Neural progenitor cell (in vitro differentiated cells): ENCODE results near the gene CLCN4. TPM values are rescaled to one million over a fixed set of nuclear protein-coding genes. Genes with fewer than 3 reads are reported as not detected.

Experiments used
- DNase-seq: peaks from one replicate; pipeline ENCODE4 v3.0.0-alpha.2; 2016; ENCODE audit warnings: low spot score
- H2AFZ ChIP-seq: fragments of 200-600 bp; sonication (generic); replicated peaks from 2 replicates; pipeline ENCODE4 v1.6.1; 2016; ENCODE audit warnings: antibody characterized with exemption
- H3F3A ChIP-seq: fragments of 200-600 bp; sonication (generic); 2 replicates; pipeline ENCODE4 v1.6.1; 2016; ENCODE audit warnings: antibody characterized with exemption, low read depth
- H3K27ac ChIP-seq: fragments of 200-600 bp; sonication (generic); 2 replicates; pipeline ENCODE4 v1.5.1; 2016; ENCODE audit warnings: mild to moderate bottlenecking
- H3K27me3 ChIP-seq: fragments of 200-600 bp; sonication (generic); 2 replicates; pipeline ENCODE4 v1.6.1; 2016; ENCODE audit warnings: mild to moderate bottlenecking, moderate library complexity
- H3K36me3 ChIP-seq: fragments of 200-600 bp; sonication (generic); 2 replicates; pipeline ENCODE4 v1.5.1; 2016
- H3K4me1 ChIP-seq: fragments of 200-600 bp; sonication (generic); 2 replicates; pipeline ENCODE4 v1.6.1; 2016; ENCODE audit warnings: mixed run types
- H3K4me2 ChIP-seq: fragments of 200-600 bp; sonication (generic); 2 replicates; pipeline ENCODE4 v1.6.1; 2016
- H3K4me3 ChIP-seq: fragments of 200-600 bp; sonication (generic); 2 replicates; pipeline ENCODE4 v1.5.1; 2016
- H3K79me2 ChIP-seq: fragments of 200-600 bp; sonication (generic); 2 replicates; pipeline ENCODE4 v1.6.1; 2016; ENCODE audit warnings: low read depth
- H3K9ac ChIP-seq: fragments of 200-600 bp; sonication (generic); 2 replicates; pipeline ENCODE4 v1.6.1; 2016
- H3K9me3 ChIP-seq: fragments of 200-600 bp; sonication (generic); 2 replicates; pipeline ENCODE4 v1.5.1; 2016; ENCODE audit warnings: low read depth
- H4K20me1 ChIP-seq: fragments of 200-600 bp; sonication (generic); 2 replicates; pipeline ENCODE4 v1.6.1; 2016; ENCODE audit warnings: low read depth
- H3K27ac Mint-ChIP-seq: 3 replicates; pipeline ENCODE4 v1.8.0; 2021; ENCODE audit warnings: mixed read lengths
- H3K27me3 Mint-ChIP-seq: 2 replicates; pipeline ENCODE4 v1.8.0; 2022; ENCODE audit warnings: low read depth, mild to moderate bottlenecking, inconsistent platforms, moderate library complexity, mixed read lengths; ENCODE audit not compliant: insufficient read depth
- H3K36me3 Mint-ChIP-seq: 3 replicates; pipeline ENCODE4 v1.8.0; 2021; ENCODE audit warnings: mixed read lengths
- H3K4me1 Mint-ChIP-seq: 3 replicates; pipeline ENCODE4 v1.8.0; 2021; ENCODE audit warnings: mixed read lengths
- H3K4me3 Mint-ChIP-seq: 3 replicates; pipeline ENCODE4 v1.8.0; 2021; ENCODE audit warnings: mild to moderate bottlenecking, moderate library complexity, mixed read lengths
- H3K9me3 Mint-ChIP-seq: 3 replicates; pipeline ENCODE4 v1.8.0; 2020; ENCODE audit warnings: mixed read lengths
- EZH2 ChIP-seq: fragments of 200-600 bp; sonication (generic); IDR thresholded peaks from 2 replicates; pipeline ENCODE4 v1.6.1; 2017; ENCODE audit warnings: antibody characterized with exemption, mild to moderate bottlenecking, moderate library complexity
- EZH2phosphoT487 ChIP-seq: fragments of 200-600 bp; sonication (generic); IDR thresholded peaks from 2 replicates; pipeline ENCODE4 v1.6.1; 2017; ENCODE audit warnings: antibody characterized with exemption
- total RNA-seq: library from RNA; depleted of rRNA; stranded (reverse); fragments of >200 nt; gene quantifications from 2 replicates; pipeline ENCODE4 v1.2.3, GENCODE V29; 2015; ENCODE audit warnings: low replicate concordance
- TF ChIP-seq, protein P1 (sequence below): fragments of 200-600 bp; sonication (generic); IDR thresholded peaks from 2 replicates; pipeline ENCODE4 v1.5.1; 2017; ENCODE audit warnings: antibody characterized with exemption, mild to moderate bottlenecking

CLCN4 gene
- total RNA-seq, 1 donor from 2014 or later = 6.6 TPM

DNA sequence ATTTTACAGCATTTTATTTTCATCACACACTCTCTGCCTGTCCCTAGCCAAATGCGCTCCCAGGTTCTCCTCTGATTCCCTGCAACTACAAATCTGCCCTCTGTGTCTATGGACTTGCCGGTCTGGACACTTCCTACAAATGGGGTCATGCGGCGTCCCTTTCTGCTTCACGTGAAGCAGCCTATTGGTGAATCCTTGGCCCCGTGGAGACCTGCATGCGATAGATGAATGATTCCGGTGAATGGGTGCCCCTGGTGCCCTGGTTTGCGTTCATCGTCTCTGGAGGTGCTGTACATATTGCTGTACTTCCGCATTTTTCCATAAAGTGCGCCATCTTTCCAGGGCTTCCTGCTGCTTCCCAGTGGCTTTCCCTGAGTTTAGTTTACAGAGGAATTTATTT is 27.5 kb upstream of the CLCN4 start:
- DNase-seq = no peak
- Mint-ChIP-seq H3K4me3 (no peak overlapping the region), H3K9me3 (peaks cover 64% of the 10 kb centered on the region)

DNA sequence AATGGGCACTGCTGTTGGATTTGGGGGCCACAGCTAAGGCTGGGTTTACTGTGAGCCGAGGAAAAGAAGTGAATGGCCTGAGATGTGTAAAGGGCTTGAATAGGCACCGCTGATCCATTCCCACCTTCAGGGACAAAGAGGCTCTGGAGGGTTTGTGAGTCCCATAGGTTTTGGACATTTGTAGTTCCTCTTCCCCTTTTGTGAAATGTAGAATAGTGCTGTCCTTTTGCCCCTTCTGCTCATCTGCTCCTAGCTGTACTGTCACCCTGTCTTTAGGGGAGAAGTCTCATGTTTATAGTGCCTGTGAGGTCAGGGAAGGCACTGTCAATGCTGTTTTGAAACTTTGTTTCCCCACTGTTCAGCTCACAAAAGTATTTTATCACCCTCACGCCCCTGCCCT is 26.4 kb upstream of the CLCN4 start:
- H4K20me1 ChIP-seq = no peaks in the 10 kb centered on the region
- H3F3A ChIP-seq = peaks cover 3% of the 10 kb centered on the region
- H3K9me3 ChIP-seq = peaks cover 3% of the 10 kb centered on the region
- H3K79me2 ChIP-seq = no peaks in the 10 kb centered on the region
- no peaks in the 10 kb centered on the region for H3K36me3 ChIP-seq
- Mint-ChIP-seq H3K4me1 (no peaks in the 10 kb centered on the region), H3K27ac (no peak overlapping the region), H3K27me3 (peaks cover 9% of the 10 kb centered on the region), H3K9me3 (peaks cover 65% of the 10 kb centered on the region), H3K4me3 (no peak overlapping the region), H3K36me3 (peaks cover 75% of the 10 kb centered on the region)
- no peak overlapping the region for H3K9ac ChIP-seq
- peaks cover 9% of the 10 kb centered on the region for H3K4me1 ChIP-seq
- no peak overlapping the region for H3K4me2 ChIP-seq
- no peak for DNase-seq
- no peak overlapping the region for H3K4me3 ChIP-seq
- H3K27ac ChIP-seq = no peak overlapping the region
- H3K27me3 ChIP-seq = no peaks in the 10 kb centered on the region
- H2AFZ ChIP-seq = no peak overlapping the region
- TF ChIP-seq EZH2phosphoT487 (no peak), EZH2 (no peak)
- TF ChIP-seq, protein P1, sequence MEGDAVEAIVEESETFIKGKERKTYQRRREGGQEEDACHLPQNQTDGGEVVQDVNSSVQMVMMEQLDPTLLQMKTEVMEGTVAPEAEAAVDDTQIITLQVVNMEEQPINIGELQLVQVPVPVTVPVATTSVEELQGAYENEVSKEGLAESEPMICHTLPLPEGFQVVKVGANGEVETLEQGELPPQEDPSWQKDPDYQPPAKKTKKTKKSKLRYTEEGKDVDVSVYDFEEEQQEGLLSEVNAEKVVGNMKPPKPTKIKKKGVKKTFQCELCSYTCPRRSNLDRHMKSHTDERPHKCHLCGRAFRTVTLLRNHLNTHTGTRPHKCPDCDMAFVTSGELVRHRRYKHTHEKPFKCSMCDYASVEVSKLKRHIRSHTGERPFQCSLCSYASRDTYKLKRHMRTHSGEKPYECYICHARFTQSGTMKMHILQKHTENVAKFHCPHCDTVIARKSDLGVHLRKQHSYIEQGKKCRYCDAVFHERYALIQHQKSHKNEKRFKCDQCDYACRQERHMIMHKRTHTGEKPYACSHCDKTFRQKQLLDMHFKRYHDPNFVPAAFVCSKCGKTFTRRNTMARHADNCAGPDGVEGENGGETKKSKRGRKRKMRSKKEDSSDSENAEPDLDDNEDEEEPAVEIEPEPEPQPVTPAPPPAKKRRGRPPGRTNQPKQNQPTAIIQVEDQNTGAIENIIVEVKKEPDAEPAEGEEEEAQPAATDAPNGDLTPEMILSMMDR = no peak

More for the DNA sequence above, 27.5 kb upstream of the CLCN4 start:
- Mint-ChIP-seq H3K4me1 (no peaks in the 10 kb centered on the region), H3K27me3 (peaks cover 9% of the 10 kb centered on the region), H3K27ac (no peak overlapping the region), H3K36me3 (peaks cover 75% of the 10 kb centered on the region)
- Histone ChIP-seq H3K27me3 (no peaks in the 10 kb centered on the region), H3K27ac (no peak overlapping the region), H3K4me2 (no peak overlapping the region), H2AFZ (no peak overlapping the region), H3F3A (peaks cover 3% of the 10 kb centered on the region), H3K4me1 (peaks cover 9% of the 10 kb centered on the region), H3K4me3 (no peak overlapping the region), H3K9ac (no peak overlapping the region), H3K79me2 (no peaks in the 10 kb centered on the region), H3K36me3 (no peaks in the 10 kb centered on the region), H4K20me1 (no peaks in the 10 kb centered on the region), H3K9me3 (peaks cover 3% of the 10 kb centered on the region)
- TF ChIP-seq, protein P1 = no peak
- TF ChIP-seq EZH2 (no peak), EZH2phosphoT487 (no peak)

DNA sequence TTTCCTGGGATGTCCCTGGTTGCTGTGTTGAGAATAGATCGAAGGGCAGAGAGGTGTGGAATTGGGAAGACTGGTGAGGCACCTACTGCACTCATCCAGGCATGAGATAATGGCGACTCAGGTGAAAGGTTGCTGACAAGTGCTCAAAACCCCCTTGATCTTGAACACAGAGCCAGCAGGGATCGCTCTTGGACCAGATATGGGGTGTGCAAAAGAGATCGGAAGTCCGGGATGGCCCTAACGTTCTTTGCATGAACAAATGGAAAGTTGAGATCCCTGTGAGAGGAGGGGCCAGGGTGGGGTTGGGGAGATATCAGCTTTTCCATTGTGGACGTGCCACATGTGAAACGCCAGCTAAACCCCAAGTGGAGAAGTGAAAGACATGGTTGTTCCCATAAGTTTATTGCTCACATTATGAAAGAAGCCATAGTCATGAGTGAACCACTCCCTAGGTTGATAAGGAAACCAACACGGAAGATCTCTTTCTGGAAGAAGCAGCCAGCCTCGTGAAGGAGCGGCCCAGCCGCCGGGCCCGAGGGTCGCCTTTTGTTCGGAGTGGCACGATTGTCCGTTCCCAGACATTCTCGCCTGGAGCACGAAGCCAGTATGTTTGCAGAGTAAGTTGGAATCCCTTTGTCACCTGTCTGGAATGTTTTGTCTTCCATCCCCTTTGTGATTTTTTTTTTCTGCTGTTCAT is 22.6 kb upstream of the CLCN4 start:
- TF ChIP-seq EZH2 = no peak
- TF ChIP-seq, protein P1 = no peak
- H3K27ac Mint-ChIP-seq = no peak overlapping the region
- peaks cover 3% of the 10 kb centered on the region for H3F3A ChIP-seq
- H3K4me3 ChIP-seq = no peak overlapping the region
- H2AFZ ChIP-seq = no peak overlapping the region
- no peak overlapping the region for H3K4me2 ChIP-seq
- no peak for DNase-seq
- peaks cover 3% of the 10 kb centered on the region for H3K9me3 ChIP-seq
- peaks cover 41% of the 10 kb centered on the region for H3K9me3 Mint-ChIP-seq
- H3K27me3 ChIP-seq = no peaks in the 10 kb centered on the region
- no peaks in the 10 kb centered on the region for H3K36me3 ChIP-seq
- H3K36me3 Mint-ChIP-seq = peaks cover 60% of the 10 kb centered on the region
- peaks cover 6% of the 10 kb centered on the region for H3K27me3 Mint-ChIP-seq
- H3K9ac ChIP-seq = no peak overlapping the region
- H3K27ac ChIP-seq = no peak overlapping the region
- no peaks in the 10 kb centered on the region for H3K4me1 Mint-ChIP-seq
- H3K4me3 Mint-ChIP-seq = no peak overlapping the region
- H3K79me2 ChIP-seq = no peaks in the 10 kb centered on the region
- peaks cover 9% of the 10 kb centered on the region for H3K4me1 ChIP-seq
- H4K20me1 ChIP-seq = no peaks in the 10 kb centered on the region
